HG03159 (cell line): ENCODE data around the gene UCN3.

Source experiments
- ATAC-seq: cut with Tn5 transposase; IDR thresholded peaks from one replicate; pipeline ENCODE4 v1.9.1; 2021; ENCODE audit warnings: mild to moderate bottlenecking, moderate library complexity; ENCODE audit not compliant: unreplicated experiment

UCN3 gene, protein sequence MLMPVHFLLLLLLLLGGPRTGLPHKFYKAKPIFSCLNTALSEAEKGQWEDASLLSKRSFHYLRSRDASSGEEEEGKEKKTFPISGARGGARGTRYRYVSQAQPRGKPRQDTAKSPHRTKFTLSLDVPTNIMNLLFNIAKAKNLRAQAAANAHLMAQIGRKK

DNA sequence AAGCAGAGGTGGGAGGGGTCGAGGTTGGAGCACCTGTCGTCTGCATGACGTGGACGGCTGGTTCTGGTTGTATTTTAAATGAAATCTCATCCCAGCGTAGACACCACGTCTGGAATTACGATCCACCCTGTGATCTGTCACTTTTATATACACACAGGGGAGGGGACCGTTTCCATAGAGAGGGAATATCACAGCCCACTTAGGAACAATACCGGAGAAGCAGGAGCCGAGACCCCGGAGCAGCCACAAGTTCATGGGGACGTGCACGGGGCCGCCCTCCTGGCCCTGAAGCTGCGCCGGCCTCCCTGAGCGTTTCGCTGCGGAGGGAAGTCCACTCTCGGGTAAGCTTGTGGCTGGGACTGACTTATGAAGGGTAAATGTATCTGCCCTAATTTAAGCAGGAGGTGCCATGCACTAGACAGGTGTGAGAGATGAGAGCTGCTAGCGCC lies at the start of gene UCN3:
TSS of gene UCN3 (plus strand) at position 77 of the 449 bp plus-strand sequence. CDS start 8,755 bp downstream, outside the sequence.
- ATAC-seq = no peak

DNA sequence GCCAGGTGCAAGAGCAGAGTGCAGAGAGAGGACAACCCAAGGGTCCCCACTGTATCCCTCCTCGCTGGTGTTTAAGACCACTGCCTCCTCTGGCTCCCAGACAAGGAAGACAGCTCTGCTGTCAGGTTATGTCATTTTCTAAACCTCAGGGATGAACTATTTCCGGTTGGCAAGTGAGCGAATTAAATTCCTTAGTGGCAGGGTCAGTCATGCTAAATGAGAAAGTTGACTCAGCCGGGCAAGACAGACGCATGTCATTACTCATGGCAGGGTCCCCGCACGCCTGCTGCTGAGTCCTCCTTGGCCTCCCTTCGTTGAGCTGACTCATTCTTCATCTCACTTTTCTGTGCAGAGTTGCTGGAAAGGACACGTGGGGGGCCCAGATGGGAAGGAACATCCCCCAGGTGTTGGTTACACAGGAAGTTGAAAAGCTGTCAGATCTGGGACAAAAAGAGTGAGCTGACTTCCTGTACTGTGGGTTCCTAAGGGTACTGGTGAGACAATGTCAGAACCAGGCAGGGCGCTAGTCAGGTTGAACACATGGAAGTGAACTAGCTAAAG lies 47.1 kb upstream of the UCN3 start:
- ATAC-seq = peak; percentile 63

DNA sequence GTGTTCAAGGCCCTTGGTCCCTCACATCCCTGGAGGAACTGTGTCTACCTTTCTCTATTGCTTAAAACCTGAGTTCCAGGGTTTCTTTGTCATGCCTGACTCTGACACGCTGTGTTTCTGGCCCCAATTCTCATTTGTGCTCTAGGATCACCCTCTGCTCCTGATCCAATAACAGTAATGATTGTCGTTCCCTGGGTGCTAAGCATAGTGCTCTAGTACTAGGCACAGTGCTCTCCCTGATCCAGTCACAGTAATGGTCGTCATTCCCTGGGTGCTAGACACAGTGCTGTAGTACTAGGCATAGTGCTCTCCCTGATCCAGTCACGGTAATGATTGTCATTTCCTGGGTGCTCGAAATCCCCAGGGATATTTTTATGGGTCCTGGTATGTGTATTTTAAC lies 46.6 kb upstream of the UCN3 start:
- ATAC-seq = no peak

DNA sequence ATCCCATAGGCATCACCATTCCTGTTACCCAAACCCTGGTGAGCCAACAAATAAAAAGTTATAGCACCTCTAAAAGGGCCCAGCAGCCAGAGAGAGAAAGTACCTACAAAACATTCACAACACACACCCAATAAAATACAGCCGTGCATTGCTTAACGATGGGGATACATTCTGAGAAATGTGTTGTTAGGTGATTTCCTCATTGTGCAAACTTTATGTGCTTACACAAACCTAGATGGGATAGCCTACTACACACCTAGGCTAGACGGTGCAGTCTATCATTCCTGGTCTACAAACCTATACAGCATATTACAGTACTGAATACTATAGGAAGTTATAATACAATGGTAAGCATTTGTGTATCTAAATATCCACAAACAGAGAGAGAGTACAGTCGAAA lies 44.9 kb upstream of the UCN3 start:
- no peak for ATAC-seq

GRCh38 chr10:5321273-5321672 lies 43.5 kb upstream of the UCN3 start:
- no peak for ATAC-seq

GRCh38 chr10:5323446-5323845 lies 41.3 kb upstream of the UCN3 start:
- ATAC-seq = no peak

DNA sequence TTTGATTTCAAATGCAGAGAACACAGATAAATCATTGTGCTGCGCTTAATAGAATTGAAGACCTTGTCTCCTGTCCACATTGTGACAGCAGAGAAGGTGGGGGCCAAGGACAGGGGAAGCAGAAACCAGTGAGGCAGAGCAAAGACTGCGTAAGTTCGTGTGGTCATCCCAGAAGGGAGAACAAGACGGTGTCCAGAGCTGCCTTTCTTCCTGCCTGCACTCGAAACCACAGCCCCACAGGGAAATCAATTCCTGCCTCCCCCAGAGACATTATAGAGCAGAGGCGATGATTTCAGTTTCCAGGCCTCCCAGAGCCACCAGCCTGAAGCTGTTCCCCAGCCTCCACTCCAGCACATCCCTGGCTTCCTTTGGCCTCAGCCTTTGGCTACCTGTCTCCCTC lies 39.7 kb upstream of the UCN3 start:
- no peak for ATAC-seq

DNA sequence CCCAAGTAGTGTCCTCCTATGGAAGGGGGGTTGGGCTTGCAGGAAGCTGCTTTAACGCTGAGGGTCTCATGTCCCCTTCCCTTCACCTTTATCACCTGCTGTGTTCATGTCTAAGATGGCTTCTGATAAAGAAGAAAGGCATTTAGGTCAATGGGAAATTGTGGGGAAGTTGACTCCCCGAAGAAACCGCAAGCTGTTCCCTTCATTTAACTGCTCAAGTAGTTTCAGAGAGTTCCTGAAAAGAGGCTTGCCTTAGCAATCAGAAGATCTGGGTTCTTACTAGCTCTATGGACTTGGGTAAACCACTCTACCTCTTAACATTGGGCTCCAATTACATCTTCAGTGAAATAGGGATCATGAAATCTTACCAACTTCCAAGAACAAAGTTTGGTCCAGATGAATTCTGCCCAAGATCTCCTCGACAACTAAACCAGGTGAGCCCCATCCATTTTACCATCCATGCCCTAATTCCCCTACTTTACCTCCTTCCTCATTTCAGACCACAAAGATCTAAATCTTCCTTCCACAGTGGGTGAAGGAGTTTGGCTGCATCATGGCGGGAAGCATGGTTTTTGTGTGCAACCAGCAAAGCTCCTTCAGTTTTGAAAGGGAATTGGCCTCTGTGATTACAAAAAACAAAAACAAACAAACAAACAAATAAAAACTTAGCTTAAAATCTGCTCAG lies 30.4 kb upstream of the UCN3 start:
- ATAC-seq = no peak

- ATAC-seq = no peak
Measured at GRCh38 chr10:5338010-5338409, 26.8 kb upstream of the UCN3 start.

DNA sequence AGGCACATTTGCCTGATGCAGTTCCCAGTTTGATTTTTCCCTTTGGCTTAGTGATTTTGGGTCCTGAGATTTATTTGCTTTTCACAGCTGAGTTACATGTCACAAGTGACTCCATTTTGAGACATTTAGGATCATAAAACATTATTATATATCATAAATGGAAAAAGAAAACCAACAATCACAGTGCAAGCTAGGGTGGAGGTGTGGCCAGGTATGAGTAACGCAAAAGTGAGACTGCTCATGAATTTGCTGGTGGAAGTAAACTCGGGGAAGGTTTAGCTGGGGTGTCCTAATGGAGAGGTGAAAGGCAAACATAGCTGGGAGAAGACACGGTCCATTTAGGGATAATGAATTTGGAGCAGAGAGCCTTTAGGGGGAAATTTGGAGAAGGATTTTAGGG lies 21.7 kb upstream of the UCN3 start:
- no peak for ATAC-seq

GRCh38 chr10:5343561-5343960 lies 21.2 kb upstream of the UCN3 start:
- ATAC-seq = no peak

DNA sequence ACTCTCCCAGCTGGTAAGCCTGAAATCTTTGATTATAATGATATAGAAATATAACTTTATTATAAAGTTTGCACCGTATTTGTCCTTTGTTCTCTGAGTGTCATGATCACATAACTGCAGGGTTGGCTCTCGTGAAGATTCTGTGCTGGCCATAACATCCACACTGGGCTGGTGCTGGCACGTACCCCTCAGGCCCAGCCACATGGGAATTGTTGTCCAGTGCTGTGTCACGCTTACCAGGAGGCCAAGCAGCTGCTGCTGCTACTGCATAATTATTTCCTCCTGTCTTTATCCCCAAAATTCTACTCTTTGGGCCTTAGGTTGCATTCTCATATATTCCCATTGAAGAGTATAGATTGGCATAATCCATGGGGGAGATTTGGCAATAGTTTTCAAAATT lies 20.8 kb upstream of the UCN3 start:
- ATAC-seq = no peak

DNA sequence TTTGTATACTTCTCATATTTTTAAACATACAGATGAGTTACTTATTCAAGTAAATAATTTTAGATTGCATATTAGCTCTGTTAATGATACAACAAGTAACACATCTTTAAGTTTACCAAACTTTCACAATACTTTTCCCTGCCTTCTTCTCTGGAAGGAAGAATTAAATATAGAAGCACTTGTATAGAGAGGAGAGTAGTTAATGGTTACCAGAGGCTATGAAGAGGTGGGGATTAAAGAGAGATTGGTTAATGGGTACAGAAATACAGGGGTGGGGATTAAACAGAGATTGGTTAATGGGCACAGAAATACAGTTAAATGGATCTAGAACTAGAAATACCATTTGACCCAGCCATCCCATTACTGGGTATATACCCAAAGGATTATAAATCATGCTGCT lies 20.0 kb upstream of the UCN3 start:
- no peak for ATAC-seq

GRCh38 chr10:5346881-5347280 lies 17.9 kb upstream of the UCN3 start:
- ATAC-seq = no peak

DNA sequence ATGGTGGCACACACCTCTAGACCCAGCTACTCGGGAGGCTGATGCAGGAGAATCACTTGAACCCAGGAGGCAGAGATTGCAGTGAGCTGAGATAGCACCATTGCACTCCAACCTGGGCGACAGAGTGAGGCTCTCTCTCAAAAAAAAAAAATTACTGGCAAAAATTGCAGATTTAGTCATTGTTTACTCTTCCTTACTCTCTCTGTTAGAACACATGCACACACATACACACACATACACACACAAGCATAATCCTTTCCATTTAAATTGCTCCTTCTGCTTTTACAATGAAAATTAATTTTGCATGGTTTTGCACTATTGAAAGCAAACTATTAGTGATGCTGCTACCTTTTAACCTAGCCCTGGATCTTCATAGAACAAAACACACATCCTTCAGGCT lies 15.4 kb upstream of the UCN3 start:
- no peak for ATAC-seq

DNA sequence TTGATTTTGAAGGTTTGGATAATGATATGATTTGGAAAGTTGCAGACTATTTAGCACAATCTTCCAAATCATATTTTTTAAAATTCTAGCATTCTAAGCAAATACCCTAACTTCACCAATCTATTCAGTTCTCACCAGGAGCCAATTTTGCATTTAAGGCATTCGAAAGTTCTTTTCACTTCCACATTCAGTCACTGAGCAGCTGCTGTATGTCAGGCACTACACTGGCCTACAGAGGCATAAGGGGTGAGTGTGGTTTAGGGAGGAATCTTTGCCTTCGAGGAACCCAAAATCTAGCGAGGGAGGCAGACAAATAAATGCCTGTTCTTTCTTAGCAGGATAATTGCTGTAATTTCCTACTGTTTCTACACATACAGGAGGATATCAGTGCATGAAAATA lies 10.7 kb upstream of the UCN3 start:
- peak; percentile 79 for ATAC-seq

DNA sequence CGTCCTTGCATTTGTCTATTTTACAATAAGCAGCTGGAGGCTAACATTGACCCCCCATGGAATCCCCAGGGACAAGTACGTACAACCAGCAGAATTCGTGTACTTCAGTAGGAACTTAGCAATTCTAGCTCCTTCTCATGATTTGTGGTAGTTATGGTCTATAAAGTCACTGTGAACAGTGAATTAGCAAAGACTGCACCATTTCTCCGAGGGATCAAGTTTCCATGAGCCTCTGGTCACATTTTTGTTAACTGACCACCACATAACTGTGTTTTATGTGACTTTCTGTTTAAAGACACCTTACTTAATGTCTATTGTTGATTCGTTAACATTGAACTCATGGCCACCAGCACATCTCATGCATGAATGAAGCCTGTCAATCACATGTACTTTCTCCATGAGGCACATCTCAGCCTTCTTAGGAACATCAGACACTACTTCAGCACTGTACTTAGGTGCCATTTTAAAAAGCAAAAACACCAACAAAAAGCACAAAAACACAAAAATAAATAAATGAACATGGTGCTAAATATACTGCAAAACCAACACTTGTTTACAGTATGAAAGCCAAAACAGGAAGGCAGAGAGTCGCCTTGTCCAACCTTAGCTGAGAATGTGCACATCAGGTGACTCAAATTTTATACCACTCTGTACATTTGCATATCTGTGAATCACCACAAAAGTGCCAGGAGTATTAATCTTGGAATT lies 9.0 kb upstream of the UCN3 start:
- no peak for ATAC-seq

GRCh38 chr10:5356302-5356763 lies 8.4 kb upstream of the UCN3 start:
- no peak for ATAC-seq

DNA sequence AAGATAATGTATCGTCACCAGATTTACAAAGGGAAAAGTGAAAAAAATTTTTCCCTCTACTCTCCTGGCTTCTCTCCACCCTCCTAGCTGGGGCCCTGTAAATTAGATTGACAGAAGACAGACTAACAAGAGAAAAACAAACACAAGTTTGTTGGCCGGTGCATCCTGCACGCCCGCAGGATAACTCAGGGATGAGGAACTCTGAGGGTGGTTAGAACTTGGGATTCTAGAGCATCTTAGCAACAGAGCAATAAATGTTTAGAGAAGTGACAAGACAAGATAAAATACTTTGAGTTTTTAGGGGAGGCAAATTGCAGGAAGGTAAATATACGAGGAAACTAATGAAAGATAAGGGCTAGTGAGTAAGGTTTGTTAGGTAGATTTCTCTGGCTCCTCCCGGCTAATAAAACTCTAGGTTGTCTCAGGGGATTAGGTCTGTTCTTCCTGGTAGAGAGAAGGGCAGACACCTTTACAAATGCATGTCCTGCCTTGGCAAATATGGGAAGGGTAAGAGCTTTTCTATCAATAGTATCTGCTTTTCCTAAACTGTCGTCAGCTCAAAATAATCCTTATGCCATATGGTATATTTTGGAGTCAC lies 4.3 kb upstream of the UCN3 start:
- no peak for ATAC-seq

- ATAC-seq = no peak
Measured at GRCh38 chr10:5361966-5362365, 2.8 kb upstream of the UCN3 start.

- no peak for ATAC-seq
Measured at GRCh38 chr10:5362873-5363272, 1.9 kb upstream of the UCN3 start.
